ENCODE results near the gene PEX5L. TPM values are rescaled to one million over a fixed set of nuclear protein-coding genes. Genes with fewer than 3 reads are reported as not detected.
A peak's percentile ranks its signal among the peaks of the same experiment; 100 is the strongest.

PEX5L gene
- total and polyA plus RNA-seq, 8 donors = 0.08 to 2.4 TPM; not detected in 6

GRCh38 chr3:179842061-179842460, 194.7 kb downstream of the PEX5L start:
- Histone ChIP-seq H3K9me3 (no peaks in the 10 kb centered on the region), H3K4me3 (no peak overlapping the region), H3K4me1 (no peaks in the 10 kb centered on the region), H3K27me3 (no peaks in the 10 kb centered on the region), H3K27ac (no peak overlapping the region), H3K36me3 (no peaks in the 10 kb centered on the region)
- DNase-seq = no peak
- intact Hi-C loops (cut with DNase I; ENCODE audit: low total_unique reads) = no loop called here
- 39 to 67% (median 53%) methylated on average over 3 of the region's 3 CpGs for WGBS, 5 donors
- TF ChIP-seq POLR2A (IDR thresholded peaks at IDR 0.05) (no peak), EP300 (IDR thresholded peaks at IDR 0.05) (no peak), POLR2AphosphoS5 (IDR thresholded peaks at IDR 0.05) (no peak), CTCF (IDR thresholded peaks at IDR 0.05) (no peak)

GRCh38 chr3:179840985-179841384, 195.8 kb downstream of the PEX5L start:
- intact Hi-C loops (cut with DNase I; ENCODE audit: low total_unique reads) = no loop called here
- Histone ChIP-seq H3K27ac (no peak overlapping the region), H3K36me3 (no peaks in the 10 kb centered on the region), H3K9me3 (no peaks in the 10 kb centered on the region), H3K27me3 (no peaks in the 10 kb centered on the region), H3K4me1 (no peaks in the 10 kb centered on the region), H3K4me3 (no peak overlapping the region)
- peak in 1 of 2 donors; percentile 16 for DNase-seq
- TF ChIP-seq CTCF (IDR thresholded peaks at IDR 0.05) (no peak), POLR2AphosphoS5 (IDR thresholded peaks at IDR 0.05) (no peak), EP300 (IDR thresholded peaks at IDR 0.05) (no peak), POLR2A (IDR thresholded peaks at IDR 0.05) (no peak)
- WGBS, 5 donors = 70 to 85% (median 76%) methylated on average over 7 of the region's 7 CpGs

DNA sequence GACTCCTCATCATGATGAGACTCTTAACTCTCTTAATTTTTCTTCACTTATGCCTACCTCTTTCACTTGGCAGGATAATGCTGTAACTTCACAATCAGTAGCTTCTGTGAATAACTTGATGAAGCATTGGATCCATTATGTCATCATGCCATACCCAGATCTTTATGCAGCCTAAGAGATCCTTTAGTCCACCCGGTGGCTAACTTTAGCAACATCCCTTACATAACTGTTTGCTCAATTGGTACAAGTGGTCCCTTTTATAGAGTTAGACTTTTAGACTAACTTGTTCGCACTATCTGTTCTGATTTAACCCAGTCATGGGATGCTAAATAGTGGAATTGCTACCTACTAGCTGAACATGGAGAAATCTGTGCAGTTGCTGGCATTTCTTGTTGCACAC, 199.4 kb downstream of the PEX5L start:
- intact Hi-C loops (cut with DNase I; ENCODE audit: low total_unique reads) = no loop called here
- TF ChIP-seq POLR2A (IDR thresholded peaks at IDR 0.05) (no peak), EP300 (IDR thresholded peaks at IDR 0.05) (no peak), CTCF (IDR thresholded peaks at IDR 0.05) (no peak), POLR2AphosphoS5 (IDR thresholded peaks at IDR 0.05) (no peak)
- no peaks in the 10 kb centered on the region for H3K36me3 ChIP-seq
- no peaks in the 10 kb centered on the region for H3K9me3 ChIP-seq
- 84 to 94% (median 85%) methylated on average over 2 of the region's 2 CpGs for WGBS, 5 donors
- DNase-seq = no peak
- H3K4me1 ChIP-seq = no peaks in the 10 kb centered on the region
- H3K27ac ChIP-seq = no peak overlapping the region
- H3K27me3 ChIP-seq = no peaks in the 10 kb centered on the region
- H3K4me3 ChIP-seq = no peak overlapping the region

DNA sequence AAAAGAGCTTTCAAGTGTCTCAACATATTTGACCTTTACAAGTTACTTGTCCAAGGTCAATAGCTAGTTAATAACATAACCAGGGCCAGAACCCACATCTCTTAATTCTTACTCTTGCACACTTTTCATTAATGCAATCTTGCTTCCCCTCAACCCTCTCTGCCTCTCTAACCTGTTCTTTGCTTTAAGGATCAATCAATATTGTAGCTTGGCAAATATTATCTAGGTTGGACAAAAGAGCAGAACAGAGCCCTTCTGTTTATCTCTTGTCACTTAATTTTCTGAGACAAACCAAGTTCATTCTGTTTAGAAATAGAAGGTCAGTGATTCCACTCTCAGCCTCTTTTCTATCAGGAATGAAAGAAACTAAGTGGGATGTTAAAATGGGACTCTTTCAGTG, 203.4 kb downstream of the PEX5L start:
- no peaks in the 10 kb centered on the region for H3K9me3 ChIP-seq
- H3K4me3 ChIP-seq = no peak overlapping the region
- no peak for TF ChIP-seq CTCF (IDR thresholded peaks at IDR 0.05)
- TF ChIP-seq POLR2AphosphoS5 (IDR thresholded peaks at IDR 0.05) = no peak
- TF ChIP-seq EP300 (IDR thresholded peaks at IDR 0.05) = no peak
- no peak for TF ChIP-seq POLR2A (IDR thresholded peaks at IDR 0.05)
- no peak for DNase-seq
- H3K36me3 ChIP-seq = no peaks in the 10 kb centered on the region
- no peak overlapping the region for H3K27ac ChIP-seq
- no peaks in the 10 kb centered on the region for H3K4me1 ChIP-seq
- no peaks in the 10 kb centered on the region for H3K27me3 ChIP-seq
- intact Hi-C loops (cut with DNase I; ENCODE audit: low total_unique reads) = no loop called here

Measured in stomach (tissue), 9 donors.